GM12892 (cell line): ENCODE data around the gene ZNF446.

ENCODE experiments used
- POLR2A ChIP-seq: IDR thresholded peaks from 2 replicates; pipeline ENCODE4 v1.6.1; 2011; ENCODE audit warnings: low read depth, low read length, control low read depth
- POLR2AphosphoS5 ChIP-seq: IDR thresholded peaks from 2 replicates; pipeline ENCODE4 v1.6.1; 2011; ENCODE audit warnings: low read depth, low read length, control low read depth
- TAF1 ChIP-seq: IDR thresholded peaks from 2 replicates; pipeline ENCODE4 v1.6.1; 2011; ENCODE audit warnings: low read depth, mild to moderate bottlenecking, control low read depth, low read length, borderline replicate concordance

GRCh38 chr19:58474291-58474996 lies 1.7 kb upstream of the ZNF446 start:
- TF ChIP-seq TAF1 (no peak), POLR2AphosphoS5 (no peak), POLR2A (no peak; the same call in 1 of the 2 replicates)
